ENCODE measurements around the gene EPX. TPM values are rescaled to one million over a fixed set of nuclear protein-coding genes. Genes with fewer than 3 reads are reported as not detected.

Gene EPX
- total RNA-seq, 1 donor: not detected

DNA sequence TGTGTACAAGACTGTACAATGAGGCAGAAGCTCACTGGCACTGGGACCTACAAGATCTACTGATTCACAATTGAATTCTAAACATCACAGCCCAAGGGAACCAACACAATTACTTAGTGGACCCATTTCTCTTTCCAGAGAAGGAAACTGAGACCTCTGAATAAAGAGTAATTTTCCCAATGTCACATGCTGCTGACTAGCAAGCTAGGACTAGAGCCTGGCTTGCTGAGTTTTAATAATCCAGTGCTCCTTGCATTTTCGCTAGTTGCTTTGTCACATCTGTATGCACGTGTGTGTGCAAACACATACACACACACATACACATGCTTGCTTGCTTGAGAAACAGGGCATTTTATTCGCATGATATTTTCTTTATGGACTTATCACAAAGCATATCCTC lies 42.0 kb downstream of the EPX start:
- Histone ChIP-seq H4K20me1 (ENCODE audit: insufficient read depth, low read length) (no peaks in the 10 kb centered on the region), H3K4me1 (ENCODE audit: insufficient read depth, low read length) (peaks cover 26% of the 10 kb centered on the region), H3K36me3 (ENCODE audit: insufficient read depth, low read length) (no peaks in the 10 kb centered on the region), H3K79me2 (ENCODE audit: insufficient read depth, low read length) (no peaks in the 10 kb centered on the region), H3K27me3 (ENCODE audit: insufficient read depth, low read length) (peaks cover 31% of the 10 kb centered on the region), H3K9me3 (ENCODE audit: low read depth, low read length) (no peaks in the 10 kb centered on the region), H3K4me3 (ENCODE audit: insufficient read depth, low read length) (no peak overlapping the region), H3K4me2 (ENCODE audit: insufficient read depth, low read length) (no peak overlapping the region), H2AFZ (ENCODE audit: low read length) (no peak overlapping the region), H3K27ac (ENCODE audit: low read depth, low read length) (no peak overlapping the region)
- TF ChIP-seq, protein P1, sequence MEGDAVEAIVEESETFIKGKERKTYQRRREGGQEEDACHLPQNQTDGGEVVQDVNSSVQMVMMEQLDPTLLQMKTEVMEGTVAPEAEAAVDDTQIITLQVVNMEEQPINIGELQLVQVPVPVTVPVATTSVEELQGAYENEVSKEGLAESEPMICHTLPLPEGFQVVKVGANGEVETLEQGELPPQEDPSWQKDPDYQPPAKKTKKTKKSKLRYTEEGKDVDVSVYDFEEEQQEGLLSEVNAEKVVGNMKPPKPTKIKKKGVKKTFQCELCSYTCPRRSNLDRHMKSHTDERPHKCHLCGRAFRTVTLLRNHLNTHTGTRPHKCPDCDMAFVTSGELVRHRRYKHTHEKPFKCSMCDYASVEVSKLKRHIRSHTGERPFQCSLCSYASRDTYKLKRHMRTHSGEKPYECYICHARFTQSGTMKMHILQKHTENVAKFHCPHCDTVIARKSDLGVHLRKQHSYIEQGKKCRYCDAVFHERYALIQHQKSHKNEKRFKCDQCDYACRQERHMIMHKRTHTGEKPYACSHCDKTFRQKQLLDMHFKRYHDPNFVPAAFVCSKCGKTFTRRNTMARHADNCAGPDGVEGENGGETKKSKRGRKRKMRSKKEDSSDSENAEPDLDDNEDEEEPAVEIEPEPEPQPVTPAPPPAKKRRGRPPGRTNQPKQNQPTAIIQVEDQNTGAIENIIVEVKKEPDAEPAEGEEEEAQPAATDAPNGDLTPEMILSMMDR (IDR thresholded peaks at IDR 0.05; ENCODE audit: extremely low read depth, low read depth, low read length): no peak
- no peak for DNase-seq (ENCODE audit: insufficient read length, low spot score, missing footprints)

DNA sequence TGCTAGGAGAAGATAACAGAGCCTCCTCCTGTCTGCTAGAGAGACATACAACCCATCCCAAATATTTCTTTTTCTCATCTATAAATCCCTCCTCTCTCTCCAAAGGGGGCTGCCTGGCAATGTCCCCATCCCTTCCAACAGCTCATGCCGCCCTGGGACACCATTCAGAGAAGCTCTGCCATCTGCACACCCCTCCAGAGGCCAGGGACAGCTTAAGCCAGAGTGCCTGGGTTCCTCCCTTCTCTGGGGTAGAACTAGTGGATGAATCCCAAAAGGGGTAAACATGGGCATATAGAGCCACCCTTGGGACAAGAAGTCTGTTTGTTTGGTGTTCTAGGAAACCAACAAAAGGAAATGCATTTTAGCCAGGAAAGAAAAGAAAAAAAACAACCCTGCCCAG lies 43.3 kb downstream of the EPX start:
- no peaks in the 10 kb centered on the region for H4K20me1 ChIP-seq (ENCODE audit: insufficient read depth, low read length)
- no peak overlapping the region for H2AFZ ChIP-seq (ENCODE audit: low read length)
- DNase-seq (ENCODE audit: insufficient read length, low spot score, missing footprints): no peak
- no peaks in the 10 kb centered on the region for H3K79me2 ChIP-seq (ENCODE audit: insufficient read depth, low read length)
- H3K27me3 ChIP-seq (ENCODE audit: insufficient read depth, low read length): peaks cover 41% of the 10 kb centered on the region
- H3K4me3 ChIP-seq (ENCODE audit: insufficient read depth, low read length): no peak overlapping the region
- no peak overlapping the region for H3K4me2 ChIP-seq (ENCODE audit: insufficient read depth, low read length)
- H3K4me1 ChIP-seq (ENCODE audit: insufficient read depth, low read length): peaks cover 24% of the 10 kb centered on the region
- TF ChIP-seq, protein P1 (IDR thresholded peaks at IDR 0.05; ENCODE audit: extremely low read depth, low read depth, low read length): no peak
- H3K36me3 ChIP-seq (ENCODE audit: insufficient read depth, low read length): no peaks in the 10 kb centered on the region
- H3K27ac ChIP-seq (ENCODE audit: low read depth, low read length): no peak overlapping the region
- H3K9me3 ChIP-seq (ENCODE audit: low read depth, low read length): no peaks in the 10 kb centered on the region

DNA sequence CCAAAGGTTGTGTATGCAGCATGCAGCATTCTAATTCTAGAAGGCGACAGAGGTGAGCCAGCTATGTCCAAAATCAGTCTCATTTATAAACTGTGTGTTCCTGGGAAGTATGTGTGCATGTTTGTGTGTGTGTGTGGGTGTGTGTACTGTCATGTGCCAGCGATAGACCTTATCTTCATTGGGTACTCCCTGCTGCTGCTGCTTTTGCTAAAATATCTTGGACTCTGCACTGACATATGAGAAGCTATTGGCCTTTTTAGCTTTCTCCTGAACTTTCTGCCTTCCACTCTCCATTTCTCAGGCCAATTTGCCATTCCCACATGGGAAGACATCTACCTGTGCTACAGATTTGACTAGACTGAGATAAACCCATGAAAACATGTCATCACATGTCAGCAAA lies 43.9 kb downstream of the EPX start:
- H3K4me2 ChIP-seq (ENCODE audit: insufficient read depth, low read length): no peak overlapping the region
- H3K9me3 ChIP-seq (ENCODE audit: low read depth, low read length): no peaks in the 10 kb centered on the region
- no peak overlapping the region for H3K27ac ChIP-seq (ENCODE audit: low read depth, low read length)
- H3K4me3 ChIP-seq (ENCODE audit: insufficient read depth, low read length): no peak overlapping the region
- TF ChIP-seq, protein P1 (IDR thresholded peaks at IDR 0.05; ENCODE audit: extremely low read depth, low read depth, low read length): no peak
- H4K20me1 ChIP-seq (ENCODE audit: insufficient read depth, low read length): no peaks in the 10 kb centered on the region
- no peak for DNase-seq (ENCODE audit: insufficient read length, low spot score, missing footprints)
- H3K27me3 ChIP-seq (ENCODE audit: insufficient read depth, low read length): peaks cover 45% of the 10 kb centered on the region
- peaks cover 19% of the 10 kb centered on the region for H3K4me1 ChIP-seq (ENCODE audit: insufficient read depth, low read length)
- H2AFZ ChIP-seq (ENCODE audit: low read length): no peak overlapping the region
- no peaks in the 10 kb centered on the region for H3K36me3 ChIP-seq (ENCODE audit: insufficient read depth, low read length)
- no peaks in the 10 kb centered on the region for H3K79me2 ChIP-seq (ENCODE audit: insufficient read depth, low read length)

DNA sequence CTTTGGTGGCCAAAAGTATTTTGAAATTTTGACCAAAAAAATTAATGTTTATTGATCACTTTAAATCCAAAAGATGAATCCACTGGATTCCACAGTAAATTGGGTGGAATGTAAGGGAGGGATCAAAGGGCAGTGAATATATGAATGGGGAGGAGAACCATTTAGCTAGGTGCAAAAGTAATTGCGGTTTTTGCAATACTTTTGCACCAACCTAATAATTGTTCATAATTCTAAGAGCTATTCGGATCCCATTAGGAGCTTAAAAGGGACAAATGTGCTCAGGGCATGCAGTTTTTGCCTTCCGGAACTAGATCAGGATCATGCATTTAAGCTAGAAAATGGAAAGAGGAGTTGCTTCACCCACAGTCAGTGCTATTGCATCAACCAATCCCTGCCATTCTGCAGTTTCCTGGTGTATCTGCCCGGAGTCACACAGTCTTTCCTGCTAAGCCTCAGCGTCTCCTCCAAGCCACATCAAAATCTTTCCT lies 45.7 kb downstream of the EPX start, which contains the start of gene LPO:
Gene LPO, plus strand, starts transcription at position 438 of the 488 bp plus-strand sequence. CDS start 4,396 bp downstream, outside the sequence.
- no peak for DNase-seq (ENCODE audit: insufficient read length, low spot score, missing footprints)
- H3K79me2 ChIP-seq (ENCODE audit: insufficient read depth, low read length): no peaks in the 10 kb centered on the region
- H2AFZ ChIP-seq (ENCODE audit: low read length): no peak within 1 kb of the TSS
- H3K4me3 ChIP-seq (ENCODE audit: insufficient read depth, low read length): no peak within 1 kb of the TSS
- no peaks in the 10 kb centered on the region for H3K9me3 ChIP-seq (ENCODE audit: low read depth, low read length)
- no peak within 1 kb of the TSS for H3K4me2 ChIP-seq (ENCODE audit: insufficient read depth, low read length)
- no peak within 1 kb of the TSS for H3K27ac ChIP-seq (ENCODE audit: low read depth, low read length)
- H3K4me1 ChIP-seq (ENCODE audit: insufficient read depth, low read length): peaks cover 1% of the 10 kb centered on the region
- no peaks in the 10 kb centered on the region for H3K36me3 ChIP-seq (ENCODE audit: insufficient read depth, low read length)
- peaks cover 61% of the 10 kb centered on the region for H3K27me3 ChIP-seq (ENCODE audit: insufficient read depth, low read length)
- TF ChIP-seq, protein P1 (IDR thresholded peaks at IDR 0.05; ENCODE audit: extremely low read depth, low read depth, low read length): no peak
- H4K20me1 ChIP-seq (ENCODE audit: insufficient read depth, low read length): no peaks in the 10 kb centered on the region

Measured in osteoblast (primary cell).